Keratinocyte (primary cell): ENCODE results near the gene NUDT14. TPM values are rescaled to one million over a fixed set of nuclear protein-coding genes. Genes with fewer than 3 reads are reported as not detected.

Source experiments
- DNase-seq: peaks from one replicate; pipeline ENCODE4 v3.0.0-alpha.2; 2011; ENCODE audit warnings: low read depth, missing footprints, low spot score
- FAIRE-seq: peaks from 2 replicates; lab custom pipeline; 2011; peaks lifted over from hg19 to GRCh38; lab: Jason Lieb, UNC
- H2AFZ ChIP-seq: 2 replicates; pipeline ENCODE4 v1.6.0; 2012; ENCODE audit warnings: low read length, control low read depth, inconsistent platforms; ENCODE audit not compliant: control insufficient read depth
- H3K27ac ChIP-seq: 2 replicates; pipeline ENCODE4 v1.5.1; 2011; ENCODE audit warnings: low read length; ENCODE audit not compliant: control insufficient read depth, insufficient read depth
- H3K27me3 ChIP-seq: 3 replicates; pipeline ENCODE4 v1.6.0; 2011; ENCODE audit warnings: low read length; ENCODE audit not compliant: control insufficient read depth, insufficient read depth; ENCODE audit errors: extremely low read depth
- H3K36me3 ChIP-seq, 2 experiments: 2 replicates in 1 of 2; 3 replicates in 1 of 2; pipeline ENCODE4 v1.5.1; 2011; ENCODE audit warnings: low read length in 2 of 2, mild to moderate bottlenecking in 1 of 2; ENCODE audit not compliant: control insufficient read depth in 2 of 2, insufficient read depth in 2 of 2; ENCODE audit errors: extremely low read depth in 1 of 2
- H3K4me1 ChIP-seq: 3 replicates; pipeline ENCODE4 v1.5.1; 2011; ENCODE audit warnings: low read length; ENCODE audit not compliant: control insufficient read depth, insufficient read depth; ENCODE audit errors: extremely low read depth
- H3K4me2 ChIP-seq: 3 replicates; pipeline ENCODE4 v1.6.0; 2011; ENCODE audit warnings: low read depth, low read length; ENCODE audit not compliant: control insufficient read depth, insufficient read depth; ENCODE audit errors: extremely low read depth
- H3K4me3 ChIP-seq, 3 experiments: fragments of 200-600 bp in 1 of 3; sonication (generic) in 1 of 3; 2 replicates in 2 of 3; 3 replicates in 1 of 3; pipeline ENCODE4 v1.5.1; 2011 to 2016; ENCODE audit warnings: low read length in 3 of 3, mild to moderate bottlenecking in 3 of 3, control low read depth in 2 of 3, inconsistent platforms in 1 of 3, low read depth in 1 of 3, mixed read lengths in 1 of 3, mixed run types in 1 of 3, moderate library complexity in 1 of 3; ENCODE audit not compliant: control insufficient read depth in 2 of 3, insufficient read depth in 2 of 3; ENCODE audit errors: extremely low read depth in 1 of 3
- H3K79me2 ChIP-seq: 2 replicates; pipeline ENCODE4 v1.6.0; 2012; ENCODE audit warnings: low read length; ENCODE audit not compliant: control insufficient read depth, insufficient read depth
- H3K9ac ChIP-seq: 3 replicates; pipeline ENCODE4 v1.6.0; 2011; ENCODE audit warnings: low read length; ENCODE audit not compliant: control insufficient read depth, insufficient read depth; ENCODE audit errors: extremely low read depth
- H3K9me1 ChIP-seq: 3 replicates; pipeline ENCODE4 v1.6.0; 2011; ENCODE audit warnings: low read length; ENCODE audit not compliant: control insufficient read depth, insufficient read depth; ENCODE audit errors: extremely low read depth
- H3K9me3 ChIP-seq: 2 replicates; pipeline ENCODE4 v1.5.1; 2012; ENCODE audit warnings: low read depth, low read length; ENCODE audit not compliant: control insufficient read depth
- H4K20me1 ChIP-seq: 3 replicates; pipeline ENCODE4 v1.6.0; 2011; ENCODE audit warnings: low read length; ENCODE audit not compliant: control insufficient read depth, insufficient read depth; ENCODE audit errors: extremely low read depth
- EZH2 ChIP-seq: IDR thresholded peaks from one replicate; pipeline ENCODE4 v1.6.1; 2012; ENCODE audit warnings: inconsistent platforms, mild to moderate bottlenecking, low read length, moderate library complexity
- dilution Hi-C: fragments of 300-500 bp; cut with MboI; formaldehyde crosslinking; loops from one replicate; pipeline ENCODE4 v1.7.0; 2020; ENCODE audit warnings: low sequenced_read_pairs; ENCODE audit not compliant: extremely low pct_ligation_motif_present
- polyA plus RNA-seq, 5 experiments: library from polyadenylated mRNA; depleted of rRNA in 3 of 5; stranded (reverse) in 3 of 5; stranded (forward) in 1 of 5; unstranded in 1 of 5; fragments of >200 nt; gene quantifications; 1 replicate in 1 of 5; 2 replicates in 3 of 5; 3 replicates in 1 of 5; pipeline versions ENCODE4 v1.2.1 to v1.2.3, GENCODE V29; 2011 to 2012; ENCODE audit warnings: missing spikeins in 2 of 5, low read depth in 1 of 5, low replicate concordance in 1 of 5
- TF ChIP-seq, protein P1 (sequence below), 3 experiments: IDR thresholded peaks in 1 of 3; conservative IDR thresholded peaks in 1 of 3; optimal IDR thresholded peaks in 1 of 3; 2 replicates in 2 of 3; 3 replicates in 1 of 3; pipeline versions ENCODE3 to v1.5.1; 2011; ENCODE audit warnings: low read length in 3 of 3, mild to moderate bottlenecking in 3 of 3, moderate library complexity in 2 of 3, control low read depth in 1 of 3, inconsistent platforms in 1 of 3; ENCODE audit not compliant: insufficient read depth in 2 of 3; ENCODE audit errors: extremely low read depth in 1 of 3

NUDT14 gene
- polyA plus RNA-seq, 1 donor (not counting 4 experiments of a cell fraction or from before 2014, with no cell fraction given) = 15.6 TPM

GRCh38 chr14:105139831-105140239 lies 41.3 kb downstream of the NUDT14 start:
- Histone ChIP-seq H3K27me3 (no peaks in the 10 kb centered on the region), H3K27ac (no peak overlapping the region), H3K9ac (no peak overlapping the region), H3K4me2 (no peak overlapping the region), H3K79me2 (no peaks in the 10 kb centered on the region), H3K9me1 (no peaks in the 10 kb centered on the region), H3K4me3 (no peak overlapping the region), H2AFZ (no peak overlapping the region), H3K36me3 (peaks cover 13 to 24% of the 10 kb centered on the region in 2 experiments), H4K20me1 (no peaks in the 10 kb centered on the region), H3K4me1 (no peaks in the 10 kb centered on the region), H3K9me3 (peaks cover 7% of the 10 kb centered on the region)
- FAIRE-seq (no peak), DNase-seq (no peak)
- TF ChIP-seq, protein P1, sequence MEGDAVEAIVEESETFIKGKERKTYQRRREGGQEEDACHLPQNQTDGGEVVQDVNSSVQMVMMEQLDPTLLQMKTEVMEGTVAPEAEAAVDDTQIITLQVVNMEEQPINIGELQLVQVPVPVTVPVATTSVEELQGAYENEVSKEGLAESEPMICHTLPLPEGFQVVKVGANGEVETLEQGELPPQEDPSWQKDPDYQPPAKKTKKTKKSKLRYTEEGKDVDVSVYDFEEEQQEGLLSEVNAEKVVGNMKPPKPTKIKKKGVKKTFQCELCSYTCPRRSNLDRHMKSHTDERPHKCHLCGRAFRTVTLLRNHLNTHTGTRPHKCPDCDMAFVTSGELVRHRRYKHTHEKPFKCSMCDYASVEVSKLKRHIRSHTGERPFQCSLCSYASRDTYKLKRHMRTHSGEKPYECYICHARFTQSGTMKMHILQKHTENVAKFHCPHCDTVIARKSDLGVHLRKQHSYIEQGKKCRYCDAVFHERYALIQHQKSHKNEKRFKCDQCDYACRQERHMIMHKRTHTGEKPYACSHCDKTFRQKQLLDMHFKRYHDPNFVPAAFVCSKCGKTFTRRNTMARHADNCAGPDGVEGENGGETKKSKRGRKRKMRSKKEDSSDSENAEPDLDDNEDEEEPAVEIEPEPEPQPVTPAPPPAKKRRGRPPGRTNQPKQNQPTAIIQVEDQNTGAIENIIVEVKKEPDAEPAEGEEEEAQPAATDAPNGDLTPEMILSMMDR (optimal IDR thresholded peaks at IDR 0.05 in 1 of 3, IDR thresholded peaks at IDR 0.05 in 1 of 3, conservative IDR thresholded peaks at IDR 0.05 in 1 of 3; ENCODE audit: extremely low read depth in 1 of 3, insufficient read depth in 2 of 3, low read length in 3 of 3) = no peak
- TF ChIP-seq EZH2 = no peak
- dilution Hi-C loops = no loop called here

DNA sequence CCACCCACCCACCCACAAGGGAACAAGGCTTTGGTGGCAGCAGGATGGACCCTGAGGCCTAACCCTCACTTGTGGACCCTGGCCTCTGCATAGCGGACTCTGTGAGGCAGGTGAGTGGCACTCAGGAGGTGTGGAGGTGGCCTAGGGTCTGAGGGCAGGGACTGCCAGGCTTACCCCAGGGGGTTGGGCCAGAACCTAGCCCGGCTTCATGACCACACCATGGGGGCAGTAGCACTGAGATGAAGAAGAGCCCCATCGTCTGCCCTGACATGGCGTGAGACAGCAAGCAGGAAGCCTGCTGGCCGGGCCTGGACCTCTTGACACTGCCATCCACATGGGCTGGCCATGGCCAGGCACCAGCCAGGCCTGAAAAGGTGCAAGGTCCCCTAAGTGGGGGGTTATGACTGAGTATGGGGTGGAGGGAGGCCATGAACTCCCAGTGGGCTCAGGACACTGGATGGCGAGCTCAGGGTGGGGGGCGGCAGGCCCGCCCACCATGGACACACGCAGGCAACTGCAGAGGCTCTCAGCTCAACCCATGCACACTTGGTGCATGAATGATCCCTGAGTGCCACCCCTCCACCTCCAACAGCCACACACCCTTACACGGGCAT lies 41.8 kb downstream of the NUDT14 start:
- Histone ChIP-seq H3K9me1 (no peaks in the 10 kb centered on the region), H3K4me2 (no peak overlapping the region), H3K4me3 (no peak overlapping the region), H3K27me3 (no peaks in the 10 kb centered on the region), H2AFZ (no peak overlapping the region), H3K27ac (no peak overlapping the region), H4K20me1 (no peaks in the 10 kb centered on the region), H3K9ac (no peak overlapping the region), H3K9me3 (peaks cover 7% of the 10 kb centered on the region), H3K4me1 (no peaks in the 10 kb centered on the region), H3K36me3 (peaks cover 12 to 20% of the 10 kb centered on the region in 2 experiments), H3K79me2 (no peaks in the 10 kb centered on the region)
- no peak for TF ChIP-seq EZH2
- TF ChIP-seq, protein P1 (optimal IDR thresholded peaks at IDR 0.05 in 1 of 3, IDR thresholded peaks at IDR 0.05 in 1 of 3, conservative IDR thresholded peaks at IDR 0.05 in 1 of 3; ENCODE audit: extremely low read depth in 1 of 3, insufficient read depth in 2 of 3, low read length in 3 of 3) = no peak
- no peak for DNase-seq
- dilution Hi-C loops = no loop called here
- no peak for FAIRE-seq
